DMS53 treated with DMSO at 0.1 percent for 48 hours (cell line): ENCODE results near the gene BORA.
"Not testable (repeated sequence)": the region's sequence is repeated elsewhere in the genome, so short reads cannot be mapped to it uniquely, and the experiment has no call there.

Source experiments
- DNase-seq: peaks from one replicate; lab custom pipeline; 2025; ENCODE audit not compliant: unreplicated experiment; lab: John Stamatoyannopoulos, UW

BORA gene

DNA sequence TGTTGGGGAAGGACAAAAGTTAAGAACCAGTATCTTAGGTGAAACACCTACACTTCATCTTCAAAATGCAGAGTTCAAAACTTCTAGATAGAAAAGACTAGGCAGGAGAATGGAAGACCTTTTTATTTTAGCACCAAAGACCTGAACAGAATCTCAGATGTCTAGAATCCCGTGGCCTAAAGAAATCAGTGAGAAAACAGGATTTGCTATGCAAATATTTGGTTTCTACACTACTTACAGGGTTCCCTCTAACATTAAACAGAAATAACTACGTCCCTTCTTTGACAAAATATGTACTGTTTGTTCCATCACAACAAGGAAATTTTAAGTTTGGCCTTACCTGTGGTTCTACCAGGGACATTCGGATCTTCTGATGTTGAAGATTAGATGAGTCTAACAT lies 32.5 kb downstream of the BORA start:
- DNase-seq = no peak

DNA sequence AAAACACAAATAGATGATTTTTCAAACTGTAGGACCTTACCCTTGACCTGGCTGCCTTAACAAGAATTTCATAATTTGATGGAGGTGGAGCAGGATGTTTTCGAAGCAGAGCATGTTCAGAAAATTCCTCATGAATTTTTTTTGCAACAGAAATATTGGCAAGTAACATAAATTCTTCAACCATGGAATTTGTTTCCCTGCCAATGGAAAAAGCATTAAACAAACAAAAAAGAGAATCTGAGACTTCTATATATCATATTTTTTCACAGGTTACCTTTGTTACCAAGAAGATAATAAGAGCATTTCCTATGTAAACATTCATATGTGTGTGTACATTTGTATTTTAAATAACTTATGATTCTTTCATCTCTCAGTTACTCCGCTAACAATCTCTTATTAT lies 35.7 kb downstream of the BORA start:
- no peak for DNase-seq

DNA sequence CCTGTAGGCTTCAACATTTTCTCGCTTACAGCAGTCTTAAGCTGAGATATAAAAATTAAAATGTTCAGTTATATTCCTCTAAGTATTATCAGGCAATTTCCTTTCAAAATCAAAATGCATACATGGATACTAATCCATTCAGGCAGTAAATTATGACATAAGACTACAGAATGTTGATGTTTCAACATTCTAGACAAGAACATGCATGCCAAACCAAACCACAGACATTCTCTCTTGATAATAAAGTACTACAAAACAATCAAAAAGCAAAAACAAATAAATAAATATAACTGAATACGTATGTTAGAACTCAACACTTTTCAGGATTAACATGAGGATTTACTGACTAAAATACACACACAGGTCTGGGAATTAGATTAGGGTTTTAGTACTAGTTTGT lies 46.3 kb downstream of the BORA start:
- no peak for DNase-seq

DNA sequence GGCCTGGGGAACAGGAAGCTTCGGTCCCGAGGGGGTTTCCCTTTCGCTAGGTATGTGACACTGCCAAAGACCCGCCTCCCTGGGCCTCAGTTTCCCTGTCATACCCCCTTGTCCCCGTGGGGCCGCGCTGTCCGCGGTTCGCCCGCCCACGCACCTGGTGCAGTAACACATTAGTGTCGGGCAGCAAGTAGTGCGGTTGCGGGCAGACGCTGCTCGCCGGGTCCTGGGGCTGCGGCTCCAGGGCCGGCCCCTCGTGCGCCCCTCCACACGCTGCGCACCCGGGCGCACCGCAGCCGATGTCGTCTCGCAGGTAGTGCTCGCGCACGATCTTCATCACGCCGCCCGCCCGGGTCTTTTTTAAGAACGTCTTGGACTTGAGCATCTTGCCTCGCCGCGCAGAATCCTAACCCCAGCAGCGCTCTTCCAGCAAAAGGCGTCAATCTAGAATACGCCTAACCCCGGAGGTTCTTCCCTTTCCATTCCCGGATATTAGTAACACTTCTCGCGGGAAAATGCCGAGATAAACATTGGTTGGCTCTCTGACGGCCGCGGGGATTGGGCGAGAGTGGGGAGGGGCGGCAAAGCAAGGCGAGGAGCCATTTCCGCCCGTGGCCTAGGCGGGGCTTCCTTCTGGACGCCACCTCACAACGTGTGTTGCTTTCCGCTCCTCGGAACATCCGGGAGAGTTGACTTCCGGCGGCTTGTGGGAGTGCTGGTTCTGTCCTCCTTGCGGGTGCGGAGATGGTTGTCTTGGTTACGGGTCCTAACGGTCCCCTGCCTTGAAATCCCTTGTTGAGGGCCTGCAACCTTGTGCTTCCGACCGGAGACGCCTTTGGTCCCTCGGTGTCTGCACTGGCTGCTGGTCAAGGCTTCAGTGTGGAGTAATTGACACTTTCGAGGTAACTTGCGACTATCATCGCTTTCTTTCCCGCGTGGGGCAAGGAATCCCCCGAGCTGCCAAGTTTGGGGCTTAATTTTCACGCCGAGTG lies 54.0 kb downstream of the BORA start, which contains the start of the genes DIS3 and PIBF1:
DIS3 (minus strand) TSS at position 450 of the 989 bp plus-strand sequence; CDS start at position 382, 68 bp downstream.
PIBF1 (plus strand) TSS at position 683 of the 989 bp plus-strand sequence. CDS start 1,337 bp downstream, outside the sequence.
- peak; percentile 59 for DNase-seq

DNA sequence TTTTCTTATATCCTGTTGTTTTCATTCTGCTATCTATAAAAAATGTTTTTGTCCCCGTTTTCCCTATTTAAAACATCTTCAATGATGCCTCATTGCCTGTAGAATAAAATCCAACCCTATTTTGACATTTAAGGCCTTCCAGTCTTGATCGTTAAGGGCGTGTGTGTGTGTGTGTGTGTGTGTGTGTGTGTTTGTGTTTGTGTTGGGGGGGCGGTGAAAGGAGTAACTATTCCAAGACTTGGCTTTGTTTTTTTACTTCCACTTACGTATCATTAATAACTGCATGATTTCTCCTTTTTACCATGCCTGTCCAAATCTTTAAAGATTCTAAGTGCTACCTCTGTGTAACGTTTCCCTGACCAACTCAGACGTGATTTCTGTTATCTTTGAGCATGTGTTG lies 55.0 kb downstream of the BORA start:
- no peak for DNase-seq

DNA sequence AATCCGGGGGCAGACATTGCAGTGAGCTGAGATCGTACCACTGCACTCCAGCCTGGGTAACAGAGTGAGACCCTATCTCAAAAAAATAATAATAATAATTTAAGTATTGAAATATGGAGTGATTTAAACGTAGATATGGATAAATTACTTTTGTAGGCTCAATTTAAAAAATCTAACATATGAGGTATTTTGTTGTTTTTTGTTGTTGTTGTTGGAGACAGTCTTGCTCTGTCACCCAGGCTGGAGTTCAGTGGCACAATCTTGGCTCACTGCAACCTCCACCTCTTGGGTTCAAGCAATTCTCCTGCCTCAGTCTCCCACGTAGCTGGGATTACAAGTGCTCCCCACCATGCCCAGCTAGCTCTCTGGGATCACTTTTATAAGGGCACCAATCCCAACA lies 57.0 kb downstream of the BORA start:
- not testable (repeated sequence) for DNase-seq

DNA sequence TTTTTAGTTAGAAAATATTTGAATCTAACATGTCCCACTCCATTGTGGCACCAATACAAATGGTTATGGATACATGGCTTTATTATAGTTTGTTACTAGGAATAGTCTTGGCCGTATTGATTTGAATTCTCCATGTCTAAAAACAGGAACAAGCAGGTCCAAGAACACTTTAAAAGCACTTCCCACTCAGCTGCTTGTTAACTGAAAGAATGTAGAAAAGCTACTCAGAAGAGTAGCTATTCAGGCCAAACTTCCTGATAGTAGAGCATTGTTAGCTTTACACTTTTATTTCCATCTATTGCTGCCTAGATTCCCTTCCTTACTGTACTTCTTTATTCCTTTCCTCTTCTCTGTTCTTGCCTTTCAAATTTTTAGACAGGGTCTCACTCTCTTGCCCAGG lies 61.1 kb downstream of the BORA start:
- DNase-seq = no peak

DNA sequence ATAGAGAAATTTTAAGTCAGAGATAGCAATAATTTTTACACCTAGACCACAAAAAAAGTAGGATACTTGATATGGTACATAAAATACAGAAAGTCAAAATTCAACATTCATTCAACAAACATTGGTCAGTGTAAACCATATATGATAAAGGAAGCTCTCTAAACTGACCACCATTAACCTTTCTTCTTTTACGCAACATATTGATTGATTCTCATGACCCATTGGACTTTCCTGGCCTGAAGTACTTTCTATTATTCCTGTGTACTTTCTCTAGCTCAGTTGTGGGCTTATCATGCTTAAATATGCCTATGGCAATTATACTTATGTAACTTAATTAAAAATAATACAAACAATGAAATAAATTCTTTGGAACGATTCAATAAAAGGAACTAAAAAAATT lies 64.9 kb downstream of the BORA start:
- DNase-seq = no peak

DNA sequence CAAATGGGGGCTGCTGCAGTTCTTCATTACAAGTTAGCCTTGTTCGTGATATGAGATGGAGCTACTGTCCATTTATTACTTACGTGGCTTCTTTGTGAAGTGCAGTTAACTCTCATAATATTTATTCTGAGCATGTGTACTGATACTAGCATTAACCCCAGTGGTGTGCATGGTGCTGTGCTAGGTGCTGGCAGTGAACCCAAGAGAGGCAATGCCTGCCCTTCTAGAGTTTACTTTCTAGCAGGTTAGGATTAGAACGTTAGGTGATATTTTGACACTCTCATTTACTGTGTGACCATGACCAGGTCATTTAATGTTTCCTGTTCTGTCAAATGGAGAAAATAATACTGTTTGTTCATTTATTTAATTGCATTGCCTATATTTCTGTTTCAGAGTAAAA lies 71.1 kb downstream of the BORA start:
- DNase-seq = no peak

DNA sequence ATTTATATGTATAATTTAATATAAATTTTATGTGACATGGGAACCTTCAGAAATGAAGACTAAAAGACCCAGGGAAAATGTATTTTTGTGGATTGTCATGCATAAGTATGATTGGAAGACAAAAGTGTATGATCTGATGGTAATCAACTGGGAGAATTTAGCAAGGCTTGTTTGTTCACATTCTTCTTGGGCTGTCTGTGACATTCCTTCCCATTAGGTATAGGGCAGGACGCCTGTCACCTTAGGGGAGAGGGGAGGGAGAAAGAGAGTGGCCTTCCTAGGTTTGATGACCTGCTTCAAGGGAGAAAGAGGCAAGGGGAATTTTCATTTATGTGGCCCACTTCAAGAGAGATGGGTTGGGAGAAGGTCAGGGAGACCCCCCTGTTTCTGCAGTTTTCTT lies 76.6 kb downstream of the BORA start:
- no peak for DNase-seq
